ENCODE results near the gene CCL14. TPM values are rescaled to one million over a fixed set of nuclear protein-coding genes. Genes with fewer than 3 reads are reported as not detected.

The CCL14 gene
- total and polyA plus RNA-seq, 2 of the 8 experiments (the other 6 are each of a cell fraction or from before 2014, with no cell fraction given), result not detected

DNA sequence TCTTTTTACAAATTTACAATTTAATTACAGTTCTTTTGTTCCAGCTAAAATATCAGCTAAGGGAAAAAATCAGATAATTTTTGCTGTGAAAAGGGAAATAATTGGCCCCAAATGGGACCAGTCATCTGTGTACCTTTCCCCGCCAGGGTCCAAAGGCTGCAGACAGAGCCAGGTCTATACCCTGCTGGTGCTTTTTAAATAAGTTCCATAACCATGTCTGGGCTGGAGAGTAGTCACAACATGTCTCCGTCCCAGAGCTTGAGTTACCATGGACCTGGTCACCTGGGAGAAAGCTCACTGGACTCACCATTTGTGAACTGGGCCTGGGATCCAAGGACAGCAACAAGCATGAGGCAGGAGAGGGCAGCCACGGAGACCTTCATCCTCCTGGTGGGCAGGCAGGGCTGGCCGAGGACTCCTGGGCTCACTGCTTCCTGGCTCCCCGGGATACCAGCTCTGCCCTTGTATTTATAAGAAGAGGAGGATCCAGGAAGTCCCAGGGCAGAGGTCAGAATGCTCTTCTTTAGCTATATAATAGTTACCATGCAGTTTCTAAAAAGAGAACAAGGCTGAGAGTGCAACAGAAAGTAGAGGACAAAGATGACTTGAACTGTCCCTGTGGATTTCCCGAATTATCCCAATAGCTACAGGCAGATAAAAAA, 14.7 kb upstream of the CCL14 start, which contains the start of gene CCL15:
Gene CCL15, minus strand, starts transcription at position 444 of the 662 bp plus-strand sequence. Its CDS starts 61 bp downstream, at position 383.
- peak within 1 kb of the TSS; percentile 12; the same call in 1 of the 2 replicates for H4K8ac ChIP-seq (ENCODE audit: extremely low read depth, insufficient read depth, low read length)
- WGBS, 2 experiments (ENCODE audit: extremely low coverage in 1 of 2, insufficient coverage in 1 of 2, insufficient read length in 1 of 2, insufficient replicate concordance in 2 of 2, low coverage in 1 of 2, low lambda C conversion rate in 2 of 2, missing lambda C conversion rate in 1 of 2), result 84% methylated on average over 6 of the region's 6 CpGs; no CpG with 5 or more reads in 1 of the 2 experiments
- no peak within 1 kb of the TSS for H2BK12ac ChIP-seq (ENCODE audit: low read depth, low read length)
- H3K56ac ChIP-seq (replicated peaks; ENCODE audit: insufficient read length, low read depth, low read length), result no peak within 1 kb of the TSS
- H2AK5ac ChIP-seq (ENCODE audit: low read depth, low read length), result no peak within 1 kb of the TSS
- H2BK15ac ChIP-seq (ENCODE audit: low read length), result no peak within 1 kb of the TSS
- no peak within 1 kb of the TSS for H2BK120ac ChIP-seq (replicated peaks; ENCODE audit: low read depth, low read length)
- POLR2A ChIA-PET (ENCODE audit: partially characterized antibody), result no interaction called here
- H3K4ac ChIP-seq (replicated peaks; ENCODE audit: insufficient read length, low read depth, low read length), result no peak within 1 kb of the TSS
- H3K36me3 ChIP-seq (ENCODE audit: control insufficient read depth in 2 of 4, insufficient read depth in 4 of 4, low read length in 3 of 4), result no peaks in the 10 kb centered on the region
- no peaks in the 10 kb centered on the region for H3K27me3 ChIP-seq (replicated peaks in 1 of 4; ENCODE audit: control insufficient read depth in 3 of 4, extremely low read depth in 1 of 4, insufficient read depth in 3 of 4, low read length in 3 of 4)
- CTCF ChIA-PET (ENCODE audit: partially characterized antibody), result interaction anchor here (1.2 to 1.8 kb wide), 3 partner anchors 12 to 152 kb away, joined by 3 to 5 read pairs (median 3); no protein-coding TSS in a partner anchor
- no peak within 1 kb of the TSS for H3K27ac ChIP-seq (ENCODE audit: low read depth, low read length)
- H4K20me1 ChIP-seq (replicated peaks in 1 of 2; ENCODE audit: control insufficient read depth in 1 of 2, insufficient read depth in 2 of 2, low read length in 2 of 2), result no peaks in the 10 kb centered on the region
- no peak within 1 kb of the TSS for H3K14ac ChIP-seq (ENCODE audit: insufficient read length)
- H3K18ac ChIP-seq (ENCODE audit: extremely low read depth, low read length), result no peak within 1 kb of the TSS
- H3K79me2 ChIP-seq (ENCODE audit: control insufficient read depth in 1 of 2, insufficient read depth in 2 of 2, low read length in 2 of 2), result no peaks in the 10 kb centered on the region
- no peak within 1 kb of the TSS for H2AFZ ChIP-seq (ENCODE audit: low read length)
- no peak for DNase-seq (ENCODE audit: low read depth in 1 of 2, low spot score in 2 of 2)
- H3K4me2 ChIP-seq (ENCODE audit: insufficient read depth in 1 of 2, low read depth in 2 of 2, low read length in 2 of 2), result no peak within 1 kb of the TSS
- H3K9ac ChIP-seq (replicated peaks in 1 of 4; ENCODE audit: extremely low read depth in 1 of 4, low read depth in 3 of 4, low read length in 3 of 4), result no peak within 1 kb of the TSS
- H3K23ac ChIP-seq (ENCODE audit: insufficient read length), result no peak within 1 kb of the TSS
- H3K9me3 ChIP-seq (ENCODE audit: insufficient read depth in 2 of 2, low read depth in 1 of 2, low read length in 1 of 2), result no peaks in the 10 kb centered on the region
- no peak within 1 kb of the TSS for H3K4me3 ChIP-seq (ENCODE audit: extremely low read depth in 1 of 4, insufficient read depth in 2 of 4, low read depth in 3 of 4, low read length in 4 of 4)
- no peak for FAIRE-seq
- no peaks in the 10 kb centered on the region for H3K79me1 ChIP-seq (ENCODE audit: low read depth, low read length)
- H2BK20ac ChIP-seq (ENCODE audit: low read length), result no peak within 1 kb of the TSS
- H3K4me1 ChIP-seq (replicated peaks in 1 of 4; ENCODE audit: control insufficient read depth in 3 of 4, insufficient read depth in 4 of 4, low read length in 3 of 4), result 0 out of 7 replicates have a peak, but pooled peaks cover 0 to 2% (median 0%) of the 10 kb centered on the region in 4 experiments
- H2BK5ac ChIP-seq (ENCODE audit: low read depth, low read length), result no peak within 1 kb of the TSS
- no peaks in the 10 kb centered on the region for H3K23me2 ChIP-seq (ENCODE audit: low read depth, low read length)
- H4K91ac ChIP-seq (replicated peaks; ENCODE audit: insufficient read length, low read length), result no peak within 1 kb of the TSS
- H4K5ac ChIP-seq (ENCODE audit: insufficient read length, low read depth, low read length), result no peak within 1 kb of the TSS
- TF ChIP-seq SUZ12 (IDR thresholded peaks at IDR 0.05; ENCODE audit: low read length), result no peak
- TF ChIP-seq TBP (IDR thresholded peaks at IDR 0.05; ENCODE audit: low read depth, low read length), result no peak
- no peak for TF ChIP-seq CHD1 (IDR thresholded peaks at IDR 0.05; ENCODE audit: low read depth, low read length)
- no peak for TF ChIP-seq EP300 (IDR thresholded peaks at IDR 0.05; ENCODE audit: borderline replicate concordance in 1 of 2, low read depth in 2 of 2, low read length in 2 of 2)
- TF ChIP-seq BRCA1 (IDR thresholded peaks at IDR 0.05; ENCODE audit: low read depth, low read length), result no peak
- TF ChIP-seq CREB1 (IDR thresholded peaks at IDR 0.05), result no peak
- TF ChIP-seq ZNF274 (IDR thresholded peaks at IDR 0.05; ENCODE audit: borderline replicate concordance, extremely low read depth, low read length), result no peak
- TF ChIP-seq, protein P1, sequence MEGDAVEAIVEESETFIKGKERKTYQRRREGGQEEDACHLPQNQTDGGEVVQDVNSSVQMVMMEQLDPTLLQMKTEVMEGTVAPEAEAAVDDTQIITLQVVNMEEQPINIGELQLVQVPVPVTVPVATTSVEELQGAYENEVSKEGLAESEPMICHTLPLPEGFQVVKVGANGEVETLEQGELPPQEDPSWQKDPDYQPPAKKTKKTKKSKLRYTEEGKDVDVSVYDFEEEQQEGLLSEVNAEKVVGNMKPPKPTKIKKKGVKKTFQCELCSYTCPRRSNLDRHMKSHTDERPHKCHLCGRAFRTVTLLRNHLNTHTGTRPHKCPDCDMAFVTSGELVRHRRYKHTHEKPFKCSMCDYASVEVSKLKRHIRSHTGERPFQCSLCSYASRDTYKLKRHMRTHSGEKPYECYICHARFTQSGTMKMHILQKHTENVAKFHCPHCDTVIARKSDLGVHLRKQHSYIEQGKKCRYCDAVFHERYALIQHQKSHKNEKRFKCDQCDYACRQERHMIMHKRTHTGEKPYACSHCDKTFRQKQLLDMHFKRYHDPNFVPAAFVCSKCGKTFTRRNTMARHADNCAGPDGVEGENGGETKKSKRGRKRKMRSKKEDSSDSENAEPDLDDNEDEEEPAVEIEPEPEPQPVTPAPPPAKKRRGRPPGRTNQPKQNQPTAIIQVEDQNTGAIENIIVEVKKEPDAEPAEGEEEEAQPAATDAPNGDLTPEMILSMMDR (IDR thresholded peaks at IDR 0.05; ENCODE audit: control extremely low read depth in 1 of 3, insufficient read depth in 1 of 3, low read depth in 1 of 3, low read length in 3 of 3), result no peak
- TF ChIP-seq CBX8 (IDR thresholded peaks at IDR 0.05; ENCODE audit: borderline replicate concordance, low read depth, low read length), result no peak
- no peak for TF ChIP-seq SP1 (IDR thresholded peaks at IDR 0.05; ENCODE audit: low read depth, low read length)
- TF ChIP-seq JUN (IDR thresholded peaks at IDR 0.05; ENCODE audit: low read depth, low read length), result no peak
